Naive B cell (primary cell): ENCODE data around the gene RAPSN. TPM values are rescaled to one million over a fixed set of nuclear protein-coding genes. Genes with fewer than 3 reads are reported as not detected.

Experiments used
- ATAC-seq, 2 donors: fragments of 150-1000 bp; cut with Tn5 transposase; 2 replicates each; pipeline ENCODE4 v1.10.0; 2021; ENCODE audit warnings: low read depth in 2 of 2, mild to moderate bottlenecking in 2 of 2, moderate library complexity in 2 of 2
- DNase-seq: peaks from one replicate; pipeline ENCODE4 v3.0.0; 2022
- H3K27ac Mint-ChIP-seq, 6 donors: one replicate each; pipeline ENCODE4 v1.8.0; 2020 to 2022; ENCODE audit warnings: mild to moderate bottlenecking in 6 of 6, mixed read lengths in 6 of 6, moderate library complexity in 5 of 6, inconsistent platforms in 2 of 6
- H3K27me3 Mint-ChIP-seq, 3 donors: one replicate each; pipeline ENCODE4 v1.8.0; 2021 to 2022; ENCODE audit warnings: mixed read lengths in 3 of 3, mild to moderate bottlenecking in 1 of 3
- H3K36me3 Mint-ChIP-seq, 2 donors: one replicate each; pipeline ENCODE4 v1.8.0; 2020 to 2022; ENCODE audit warnings: mixed read lengths in 2 of 2, inconsistent platforms in 1 of 2, mild to moderate bottlenecking in 1 of 2
- H3K4me1 Mint-ChIP-seq, 3 donors: one replicate each; pipeline ENCODE4 v1.8.0; 2020 to 2022; ENCODE audit warnings: mixed read lengths in 3 of 3, inconsistent platforms in 1 of 3, mild to moderate bottlenecking in 1 of 3, moderate library complexity in 1 of 3
- H3K4me3 Mint-ChIP-seq, 8 donors: one replicate each; pipeline ENCODE4 v1.8.0; 2020 to 2022; ENCODE audit warnings: mild to moderate bottlenecking in 8 of 8, mixed read lengths in 8 of 8, moderate library complexity in 8 of 8, inconsistent platforms in 2 of 8
- H3K9me3 Mint-ChIP-seq, 7 donors: one replicate each; pipeline ENCODE4 v1.8.0; 2020 to 2022; ENCODE audit warnings: mixed read lengths in 7 of 7, mild to moderate bottlenecking in 5 of 7, inconsistent platforms in 2 of 7, moderate library complexity in 1 of 7
- polyA plus RNA-seq, 6 donors: library from polyadenylated mRNA; unstranded; fragments of 300-500 nt; fragmentation: Illumina TruSeq; gene quantifications; one replicate each; pipeline ENCODE4 v1.2.3, GENCODE V29; 2021; ENCODE audit warnings: low read depth in 6 of 6

RAPSN gene
- polyA plus RNA-seq, 6 donors from 2014 or later: not detected

GRCh38 chr11:47415091-47415854 is 33.7 kb downstream of the RAPSN start:
- no peak for ATAC-seq
- DNase-seq: no peak
- Mint-ChIP-seq H3K27ac (peak overlapping the region in 3 of 6 donors; percentile 5 to 28 (median 7)), H3K27me3 (no peaks in the 10 kb centered on the region), H3K4me3 (no peak overlapping the region), H3K36me3 (peaks cover 4 to 8% of the 10 kb centered on the region in 2 donors), H3K9me3 (no peaks in the 10 kb centered on the region), H3K4me1 (peaks cover 4 to 20% (median 6%) of the 10 kb centered on the region in 3 donors)

- no peak for ATAC-seq
- Mint-ChIP-seq H3K27ac (no peak overlapping the region), H3K4me3 (no peak overlapping the region), H3K27me3 (no peaks in the 10 kb centered on the region), H3K4me1 (peaks cover 4 to 24% (median 6%) of the 10 kb centered on the region in 3 donors), H3K36me3 (peaks cover 0 to 2% of the 10 kb centered on the region in 2 donors), H3K9me3 (no peaks in the 10 kb centered on the region)
- no peak for DNase-seq
Measured at GRCh38 chr11:47414685-47415070, 34.3 kb downstream of the RAPSN start.

- Mint-ChIP-seq H3K4me1 (peaks cover 9 to 29% (median 10%) of the 10 kb centered on the region in 3 donors), H3K36me3 (no peaks in the 10 kb centered on the region), H3K27me3 (no peaks in the 10 kb centered on the region), H3K9me3 (no peaks in the 10 kb centered on the region), H3K4me3 (peak overlapping the region in 1 of 8 donors; percentile 66), H3K27ac (peak overlapping the region in 2 of 6 donors; percentile 59 to 82)
- ATAC-seq: no peak
- no peak for DNase-seq
Measured at GRCh38 chr11:47413908-47414684, 34.8 kb downstream of the RAPSN start.

- no peaks in the 10 kb centered on the region for H3K36me3 Mint-ChIP-seq
Measured at GRCh38 chr11:47413351-47413750, 35.6 kb downstream of the RAPSN start.

GRCh38 chr11:47411884-47412746 is 36.8 kb downstream of the RAPSN start:
- H3K4me1 Mint-ChIP-seq: peaks cover 22 to 37% (median 25%) of the 10 kb centered on the region in 3 donors
- ATAC-seq: no peak
- H3K27ac Mint-ChIP-seq: no peak overlapping the region

More at GRCh38 chr11:47413351-47413750, 35.6 kb downstream of the RAPSN start:
- Mint-ChIP-seq H3K4me1 (peaks cover 15 to 35% (median 15%) of the 10 kb centered on the region in 3 donors), H3K4me3 (no peak overlapping the region), H3K27me3 (no peaks in the 10 kb centered on the region), H3K27ac (peak overlapping the region in 3 of 6 donors; percentile 22 to 90 (median 38)), H3K9me3 (no peaks in the 10 kb centered on the region)
- ATAC-seq (no peak), DNase-seq (no peak)

GRCh38 chr11:47410370-47411264 is 38.3 kb downstream of the RAPSN start:
- DNase-seq (no peak), ATAC-seq (no peak)
- Mint-ChIP-seq H3K4me3 (peak overlapping the region in 3 of 8 donors; percentile 47 to 93 (median 50)), H3K4me1 (peaks cover 28 to 42% (median 33%) of the 10 kb centered on the region in 3 donors), H3K36me3 (no peaks in the 10 kb centered on the region), H3K27ac (peak overlapping the region in 1 of 6 donors; percentile 65), H3K27me3 (no peaks in the 10 kb centered on the region), H3K9me3 (no peaks in the 10 kb centered on the region)

More at GRCh38 chr11:47411884-47412746, 36.8 kb downstream of the RAPSN start:
- Mint-ChIP-seq H3K4me3 (no peak overlapping the region), H3K27me3 (no peaks in the 10 kb centered on the region), H3K9me3 (no peaks in the 10 kb centered on the region), H3K36me3 (no peaks in the 10 kb centered on the region)
- DNase-seq: peak; percentile 53

- DNase-seq (no peak), ATAC-seq (no peak)
- H3K36me3 Mint-ChIP-seq: no peaks in the 10 kb centered on the region
- H3K27me3 Mint-ChIP-seq: no peaks in the 10 kb centered on the region
- peak overlapping the region; percentile 74 to 99 (median 94) for H3K27ac Mint-ChIP-seq
- H3K4me1 Mint-ChIP-seq: peaks cover 28 to 42% (median 33%) of the 10 kb centered on the region in 3 donors
- H3K9me3 Mint-ChIP-seq: no peaks in the 10 kb centered on the region
- H3K4me3 Mint-ChIP-seq: peak overlapping the region; percentile 78 to 97 (median 92)
Measured at GRCh38 chr11:47409440-47410369, 39.2 kb downstream of the RAPSN start.

GRCh38 chr11:47408598-47409439 is 40.1 kb downstream of the RAPSN start:
- Mint-ChIP-seq H3K27ac (peak overlapping the region; percentile 91 to 99 (median 94)), H3K4me3 (peak overlapping the region; percentile 78 to 97 (median 92)), H3K4me1 (peaks cover 25 to 37% (median 29%) of the 10 kb centered on the region in 3 donors), H3K9me3 (no peaks in the 10 kb centered on the region), H3K27me3 (no peaks in the 10 kb centered on the region), H3K36me3 (no peaks in the 10 kb centered on the region)
- ATAC-seq (no peak), DNase-seq (no peak)

GRCh38 chr11:47407746-47408590 is 41.0 kb downstream of the RAPSN start, which contains the start of gene SLC39A13:
Gene SLC39A13, plus strand, starts transcription at chr11:47408590. Its CDS starts 1,505 bp downstream, at chr11:47410095.
- ATAC-seq (peak; percentile 84), DNase-seq (peak; percentile 98)
- Mint-ChIP-seq H3K4me3 (peak within 1 kb of the TSS; percentile 88 to 97 (median 94)), H3K4me1 (peaks cover 25 to 40% (median 29%) of the 10 kb centered on the region in 3 donors), H3K27me3 (no peaks in the 10 kb centered on the region), H3K36me3 (no peaks in the 10 kb centered on the region), H3K27ac (peak within 1 kb of the TSS; percentile 91 to 99 (median 94)), H3K9me3 (no peaks in the 10 kb centered on the region)
